Uterus (tissue), 2 donors: ENCODE data around the gene WDR77.

Experiments
- POLR2A ChIP-seq, 2 donors: fragments of 450-650 bp; IDR thresholded peaks; one replicate each; pipeline ENCODE4 v1.6.1; 2016; ENCODE audit warnings: antibody characterized with exemption in 2 of 2, mild to moderate bottlenecking in 1 of 2, moderate library complexity in 1 of 2
- TF ChIP-seq, protein P1 (sequence below), 4 experiments: fragments of 200-600 bp in 2 of 4; fragments of 450-650 bp in 2 of 4; sonication (generic) in 2 of 4; IDR thresholded peaks; one replicate each; pipeline ENCODE4 v1.5.1; 2016 to 2019; ENCODE audit warnings: antibody characterized with exemption in 4 of 4, mild to moderate bottlenecking in 2 of 4, moderate library complexity in 1 of 4

DNA sequence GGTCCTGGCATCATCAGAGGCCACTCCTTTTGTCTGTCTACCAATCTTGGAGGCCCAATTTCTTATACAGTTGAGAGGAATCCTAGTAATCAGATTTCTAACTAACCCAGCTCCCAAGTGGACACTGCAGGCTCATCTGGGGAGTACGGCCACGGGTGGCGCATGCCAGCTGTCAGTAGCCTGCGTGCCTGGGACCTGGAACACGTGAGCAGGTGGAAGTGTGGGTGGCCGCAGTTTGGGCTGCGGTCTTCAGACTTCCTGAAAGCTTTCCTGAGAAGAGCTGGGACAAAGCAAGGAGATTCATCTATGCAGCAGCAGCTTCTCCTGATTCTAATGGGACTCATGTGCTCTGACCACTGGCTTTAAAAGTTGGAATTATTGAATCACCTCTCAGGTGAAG lies 42.0 kb upstream of the WDR77 start:
- no peak for TF ChIP-seq POLR2A (IDR thresholded peaks at IDR 0.05)
- TF ChIP-seq, protein P1, sequence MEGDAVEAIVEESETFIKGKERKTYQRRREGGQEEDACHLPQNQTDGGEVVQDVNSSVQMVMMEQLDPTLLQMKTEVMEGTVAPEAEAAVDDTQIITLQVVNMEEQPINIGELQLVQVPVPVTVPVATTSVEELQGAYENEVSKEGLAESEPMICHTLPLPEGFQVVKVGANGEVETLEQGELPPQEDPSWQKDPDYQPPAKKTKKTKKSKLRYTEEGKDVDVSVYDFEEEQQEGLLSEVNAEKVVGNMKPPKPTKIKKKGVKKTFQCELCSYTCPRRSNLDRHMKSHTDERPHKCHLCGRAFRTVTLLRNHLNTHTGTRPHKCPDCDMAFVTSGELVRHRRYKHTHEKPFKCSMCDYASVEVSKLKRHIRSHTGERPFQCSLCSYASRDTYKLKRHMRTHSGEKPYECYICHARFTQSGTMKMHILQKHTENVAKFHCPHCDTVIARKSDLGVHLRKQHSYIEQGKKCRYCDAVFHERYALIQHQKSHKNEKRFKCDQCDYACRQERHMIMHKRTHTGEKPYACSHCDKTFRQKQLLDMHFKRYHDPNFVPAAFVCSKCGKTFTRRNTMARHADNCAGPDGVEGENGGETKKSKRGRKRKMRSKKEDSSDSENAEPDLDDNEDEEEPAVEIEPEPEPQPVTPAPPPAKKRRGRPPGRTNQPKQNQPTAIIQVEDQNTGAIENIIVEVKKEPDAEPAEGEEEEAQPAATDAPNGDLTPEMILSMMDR (IDR thresholded peaks at IDR 0.05): no peak
